Measurements from ENCODE around the gene IMMP2L. TPM values are rescaled to one million over a fixed set of nuclear protein-coding genes. Genes with fewer than 3 reads are reported as not detected.

Gene IMMP2L
- total RNA-seq, 2 donors from 2014 or later, result 10.5 to 17.4 TPM

DNA sequence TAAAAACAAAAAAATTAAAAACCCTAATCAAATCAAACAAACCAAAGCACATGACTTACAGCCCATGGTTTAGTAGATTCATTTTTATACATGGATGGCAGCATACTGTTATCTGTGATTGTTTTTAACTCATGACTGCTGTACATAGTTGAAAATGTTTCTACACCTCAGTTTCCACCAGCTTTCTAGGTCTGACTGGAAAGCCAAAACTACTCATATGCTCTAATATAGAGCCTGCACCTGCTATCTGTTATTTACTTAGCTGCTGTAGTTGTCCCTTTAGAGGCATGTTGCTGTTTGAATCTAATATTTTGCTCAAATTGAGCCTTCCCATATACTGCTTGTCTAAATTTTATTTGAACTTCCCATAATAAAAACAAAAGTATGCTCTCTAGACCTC is 761.3 kb downstream of the IMMP2L start:
- H3K9me3 ChIP-seq, result no peaks in the 10 kb centered on the region
- no peak overlapping the region for H3K27ac ChIP-seq
- H3K4me3 ChIP-seq, result no peak overlapping the region
- no peaks in the 10 kb centered on the region for H3K27me3 ChIP-seq
- intact Hi-C loops (cut with DNase I), result no loop called here
- no peaks in the 10 kb centered on the region for H3K4me1 ChIP-seq
- H3K36me3 ChIP-seq (replicated peaks in 1 of 2; ENCODE audit: insufficient read depth in 1 of 2, low read depth in 2 of 2), result no peaks in the 10 kb centered on the region
- no peak for DNase-seq
- TF ChIP-seq, protein P1, sequence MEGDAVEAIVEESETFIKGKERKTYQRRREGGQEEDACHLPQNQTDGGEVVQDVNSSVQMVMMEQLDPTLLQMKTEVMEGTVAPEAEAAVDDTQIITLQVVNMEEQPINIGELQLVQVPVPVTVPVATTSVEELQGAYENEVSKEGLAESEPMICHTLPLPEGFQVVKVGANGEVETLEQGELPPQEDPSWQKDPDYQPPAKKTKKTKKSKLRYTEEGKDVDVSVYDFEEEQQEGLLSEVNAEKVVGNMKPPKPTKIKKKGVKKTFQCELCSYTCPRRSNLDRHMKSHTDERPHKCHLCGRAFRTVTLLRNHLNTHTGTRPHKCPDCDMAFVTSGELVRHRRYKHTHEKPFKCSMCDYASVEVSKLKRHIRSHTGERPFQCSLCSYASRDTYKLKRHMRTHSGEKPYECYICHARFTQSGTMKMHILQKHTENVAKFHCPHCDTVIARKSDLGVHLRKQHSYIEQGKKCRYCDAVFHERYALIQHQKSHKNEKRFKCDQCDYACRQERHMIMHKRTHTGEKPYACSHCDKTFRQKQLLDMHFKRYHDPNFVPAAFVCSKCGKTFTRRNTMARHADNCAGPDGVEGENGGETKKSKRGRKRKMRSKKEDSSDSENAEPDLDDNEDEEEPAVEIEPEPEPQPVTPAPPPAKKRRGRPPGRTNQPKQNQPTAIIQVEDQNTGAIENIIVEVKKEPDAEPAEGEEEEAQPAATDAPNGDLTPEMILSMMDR (IDR thresholded peaks at IDR 0.05), result no peak
- TF ChIP-seq POLR2A (IDR thresholded peaks at IDR 0.05), result no peak
- no peak for ATAC-seq

DNA sequence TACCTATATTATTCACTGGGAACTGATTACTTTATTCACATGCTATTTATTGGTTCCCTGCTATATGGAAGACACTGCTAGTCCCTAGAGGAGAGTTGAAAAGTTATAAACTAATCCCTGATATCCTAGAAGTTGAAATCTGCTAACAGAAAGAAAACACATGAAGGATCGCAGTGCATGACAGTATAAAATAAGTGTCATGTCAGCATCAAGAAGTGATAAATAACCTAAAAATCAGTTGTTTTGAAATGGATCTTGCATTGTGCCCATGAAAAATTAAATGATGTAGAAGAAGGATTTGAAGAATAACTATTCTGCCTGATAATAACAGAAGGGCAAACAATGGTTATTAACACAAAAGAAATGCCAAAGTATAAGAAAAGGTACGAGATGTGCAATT is 764.6 kb downstream of the IMMP2L start:
- Histone ChIP-seq H3K4me3 (no peak overlapping the region), H3K4me1 (no peaks in the 10 kb centered on the region), H3K27ac (no peak overlapping the region), H3K27me3 (no peaks in the 10 kb centered on the region), H3K36me3 (replicated peaks in 1 of 2; ENCODE audit: insufficient read depth in 1 of 2, low read depth in 2 of 2) (no peaks in the 10 kb centered on the region), H3K9me3 (no peaks in the 10 kb centered on the region)
- intact Hi-C loops (cut with DNase I), result no loop called here
- DNase-seq (no peak), ATAC-seq (no peak)
- 86 to 91% methylated on average over 2 of the region's 2 CpGs for WGBS, 2 donors
- TF ChIP-seq, protein P1 (IDR thresholded peaks at IDR 0.05), result no peak
- no peak for TF ChIP-seq POLR2A (IDR thresholded peaks at IDR 0.05)

DNA sequence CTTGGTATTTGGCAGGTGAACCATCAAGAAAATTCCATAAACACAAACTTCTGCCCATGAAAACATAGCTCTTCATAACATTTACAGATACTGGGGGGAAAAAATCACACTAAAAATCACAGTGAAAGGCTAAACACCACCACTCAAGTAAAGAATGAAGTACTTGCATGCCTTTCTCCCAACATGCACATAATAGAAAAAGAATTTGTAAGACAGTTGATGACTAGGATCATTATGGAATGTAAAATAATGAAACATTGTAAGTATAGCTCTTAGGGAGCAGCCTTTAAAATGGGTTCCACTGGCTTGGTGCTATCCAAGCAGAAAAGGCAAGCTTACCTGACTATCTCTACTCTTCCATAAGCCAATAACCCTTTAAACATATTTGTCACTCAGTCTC is 771.3 kb downstream of the IMMP2L start:
- TF ChIP-seq, protein P1 (IDR thresholded peaks at IDR 0.05), result no peak
- TF ChIP-seq POLR2A (IDR thresholded peaks at IDR 0.05), result no peak
- ATAC-seq (no peak), DNase-seq (no peak)
- H3K4me3 ChIP-seq, result no peak overlapping the region
- H3K27ac ChIP-seq, result no peak overlapping the region
- no peaks in the 10 kb centered on the region for H3K4me1 ChIP-seq
- H3K36me3 ChIP-seq (replicated peaks in 1 of 2; ENCODE audit: insufficient read depth in 1 of 2, low read depth in 2 of 2), result no peaks in the 10 kb centered on the region
- H3K9me3 ChIP-seq, result no peaks in the 10 kb centered on the region
- H3K27me3 ChIP-seq, result no peaks in the 10 kb centered on the region
- intact Hi-C loops (cut with DNase I), result no loop called here

DNA sequence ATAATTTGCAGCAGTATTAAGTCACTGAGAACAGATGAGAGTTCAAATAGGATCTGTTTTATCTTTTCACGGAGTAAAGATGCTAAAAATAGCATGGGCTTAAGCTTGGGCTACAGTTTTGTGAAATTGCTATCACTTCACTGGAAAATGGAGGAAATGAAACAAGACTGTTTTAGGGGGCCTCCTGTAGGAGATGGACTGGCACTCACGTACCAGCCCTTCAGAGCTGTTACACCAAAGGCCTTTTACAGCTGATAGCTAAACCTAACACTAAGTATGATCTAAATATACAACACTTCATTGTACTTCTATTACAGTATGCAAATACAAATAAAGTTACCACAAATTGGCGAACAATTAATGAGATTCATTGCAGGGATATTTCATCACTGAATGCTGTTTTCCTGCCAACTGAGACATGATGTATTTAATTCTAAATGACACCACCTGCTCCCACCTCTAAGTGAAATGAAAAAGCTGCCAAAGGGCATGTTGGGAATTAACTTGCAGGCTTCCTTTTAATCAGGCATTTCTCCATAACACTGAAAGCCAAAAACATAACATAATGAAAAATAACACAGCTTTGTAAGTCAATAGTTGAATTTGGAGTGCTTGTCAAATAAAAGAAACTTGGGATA is 775.8 kb downstream of the IMMP2L start:
- intact Hi-C loops (cut with DNase I), result no loop called here
- H3K36me3 ChIP-seq (replicated peaks in 1 of 2; ENCODE audit: insufficient read depth in 1 of 2, low read depth in 2 of 2), result no peaks in the 10 kb centered on the region

DNA sequence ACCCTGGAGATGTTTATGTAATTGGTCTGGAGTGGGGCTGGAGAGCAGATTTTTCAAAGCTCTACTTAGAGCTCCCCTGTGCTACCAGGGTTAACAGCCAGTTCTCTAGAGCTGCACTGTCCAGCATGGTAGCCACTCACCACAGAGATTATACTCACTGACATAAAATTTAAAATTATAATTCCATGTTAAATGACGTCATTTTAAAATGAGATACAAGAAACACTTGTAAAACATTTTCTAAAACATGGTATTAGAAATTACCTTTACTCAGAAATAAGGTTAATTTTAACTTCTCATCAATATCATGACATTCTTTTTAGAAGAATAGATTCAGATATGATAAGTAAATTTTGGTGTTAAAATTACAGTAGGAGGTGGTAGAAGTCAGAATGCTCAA is 777.5 kb downstream of the IMMP2L start:
- Histone ChIP-seq H3K4me1 (no peaks in the 10 kb centered on the region), H3K9me3 (no peaks in the 10 kb centered on the region), H3K36me3 (replicated peaks in 1 of 2; ENCODE audit: insufficient read depth in 1 of 2, low read depth in 2 of 2) (no peaks in the 10 kb centered on the region), H3K4me3 (no peak overlapping the region), H3K27ac (no peak overlapping the region), H3K27me3 (no peaks in the 10 kb centered on the region)
- WGBS, 2 donors, result 79 to 83% methylated on average over 1 of the region's 1 CpG
- DNase-seq (no peak), ATAC-seq (no peak)
- TF ChIP-seq, protein P1 (IDR thresholded peaks at IDR 0.05), result no peak
- no peak for TF ChIP-seq POLR2A (IDR thresholded peaks at IDR 0.05)
- intact Hi-C loops (cut with DNase I), result no loop called here

More for the DNA sequence above, 775.8 kb downstream of the IMMP2L start:
- DNase-seq (no peak), ATAC-seq (no peak)
- 52 to 55% methylated on average over 3 of the region's 3 CpGs for WGBS, 2 donors
- no peaks in the 10 kb centered on the region for H3K27me3 ChIP-seq
- H3K4me1 ChIP-seq, result no peaks in the 10 kb centered on the region
- no peak overlapping the region for H3K27ac ChIP-seq
- no peaks in the 10 kb centered on the region for H3K9me3 ChIP-seq
- TF ChIP-seq, protein P1 (IDR thresholded peaks at IDR 0.05), result no peak
- TF ChIP-seq POLR2A (IDR thresholded peaks at IDR 0.05), result no peak
- H3K4me3 ChIP-seq, result no peak overlapping the region

Data from body of pancreas (tissue), 4 donors.